ENCODE results near the gene PNPLA3.

The PNPLA3 gene

GRCh38 chr22:43922123-43922522 is 1.5 kb upstream of the PNPLA3 start:
- no peaks in the 10 kb centered on the region for H3K27me3 ChIP-seq (ENCODE audit: insufficient read depth, low read length, poor library complexity)
- no peaks in the 10 kb centered on the region for H3K9me3 ChIP-seq (ENCODE audit: insufficient read depth, low read length, severe bottlenecking)
- H3K36me3 ChIP-seq (ENCODE audit: insufficient read depth, low read length) = no peaks in the 10 kb centered on the region
- H4K20me1 ChIP-seq (ENCODE audit: insufficient read depth, low read length) = peaks cover 2% of the 10 kb centered on the region; the same call in 1 of the 2 replicates
- no peak overlapping the region for H2AFZ ChIP-seq (ENCODE audit: low read depth, low read length)
- ATAC-seq (ENCODE audit: insufficient read depth, low read depth) = no peak
- no peaks in the 10 kb centered on the region for H3K79me2 ChIP-seq (ENCODE audit: insufficient read depth, low read length)
- no peak for DNase-seq
- no peak overlapping the region for H3K4me3 ChIP-seq (ENCODE audit: low read depth in 1 of 2, low read length in 2 of 2)
- TF ChIP-seq CTCF (IDR thresholded peaks at IDR 0.05; ENCODE audit: borderline replicate concordance, extremely low read depth, low read length, poor library complexity, severe bottlenecking) = no peak
- TF ChIP-seq EZH2 (IDR thresholded peaks at IDR 0.05; ENCODE audit: borderline replicate concordance, low read depth, low read length, severe bottlenecking) = no peak
- no peak overlapping the region for H3K4me2 ChIP-seq (ENCODE audit: insufficient read depth, low read length)
- no peaks in the 10 kb centered on the region for H3K4me1 ChIP-seq (ENCODE audit: insufficient read depth, low read length)
- H3K27ac ChIP-seq (ENCODE audit: low read length) = no peak overlapping the region
- H3K9ac ChIP-seq (ENCODE audit: low read depth, low read length) = no peak overlapping the region

GRCh38 chr22:43923191-43923590 is 414 bp upstream of the PNPLA3 start:
- Histone ChIP-seq H3K79me2 (ENCODE audit: insufficient read depth, low read length) (no peaks in the 10 kb centered on the region), H4K20me1 (ENCODE audit: insufficient read depth, low read length) (peaks cover 2% of the 10 kb centered on the region; the same call in 1 of the 2 replicates), H3K27me3 (ENCODE audit: insufficient read depth, low read length, poor library complexity) (peaks cover 1% of the 10 kb centered on the region), H2AFZ (ENCODE audit: low read depth, low read length) (no peak overlapping the region), H3K4me3 (ENCODE audit: low read depth in 1 of 2, low read length in 2 of 2) (no peak overlapping the region), H3K36me3 (ENCODE audit: insufficient read depth, low read length) (no peaks in the 10 kb centered on the region), H3K4me2 (ENCODE audit: insufficient read depth, low read length) (no peak overlapping the region), H3K9ac (ENCODE audit: low read depth, low read length) (no peak overlapping the region), H3K27ac (ENCODE audit: low read length) (no peak overlapping the region), H3K9me3 (ENCODE audit: insufficient read depth, low read length, severe bottlenecking) (no peaks in the 10 kb centered on the region), H3K4me1 (ENCODE audit: insufficient read depth, low read length) (no peaks in the 10 kb centered on the region)
- DNase-seq (no peak), ATAC-seq (ENCODE audit: insufficient read depth, low read depth) (no peak)
- TF ChIP-seq CTCF (IDR thresholded peaks at IDR 0.05; ENCODE audit: borderline replicate concordance, extremely low read depth, low read length, poor library complexity, severe bottlenecking) (no peak), EZH2 (IDR thresholded peaks at IDR 0.05; ENCODE audit: borderline replicate concordance, low read depth, low read length, severe bottlenecking) (no peak)

GRCh38 chr22:43924877-43925276 is 1.3 kb downstream of the PNPLA3 start:
- H3K9me3 ChIP-seq (ENCODE audit: insufficient read depth, low read length, severe bottlenecking) = no peaks in the 10 kb centered on the region
- H3K4me1 ChIP-seq (ENCODE audit: insufficient read depth, low read length) = no peaks in the 10 kb centered on the region
- TF ChIP-seq CTCF (IDR thresholded peaks at IDR 0.05; ENCODE audit: borderline replicate concordance, extremely low read depth, low read length, poor library complexity, severe bottlenecking) = no peak
- TF ChIP-seq EZH2 (IDR thresholded peaks at IDR 0.05; ENCODE audit: borderline replicate concordance, low read depth, low read length, severe bottlenecking) = no peak
- no peak overlapping the region for H2AFZ ChIP-seq (ENCODE audit: low read depth, low read length)
- no peak overlapping the region for H3K9ac ChIP-seq (ENCODE audit: low read depth, low read length)
- peaks cover 5% of the 10 kb centered on the region for H3K27me3 ChIP-seq (ENCODE audit: insufficient read depth, low read length, poor library complexity)
- H3K4me2 ChIP-seq (ENCODE audit: insufficient read depth, low read length) = no peak overlapping the region
- no peak overlapping the region for H3K4me3 ChIP-seq (ENCODE audit: low read depth in 1 of 2, low read length in 2 of 2)
- H3K36me3 ChIP-seq (ENCODE audit: insufficient read depth, low read length) = no peaks in the 10 kb centered on the region
- H3K27ac ChIP-seq (ENCODE audit: low read length) = no peak overlapping the region
- DNase-seq (no peak), ATAC-seq (ENCODE audit: insufficient read depth, low read depth) (no peak)
- no peaks in the 10 kb centered on the region for H3K79me2 ChIP-seq (ENCODE audit: insufficient read depth, low read length)
- H4K20me1 ChIP-seq (ENCODE audit: insufficient read depth, low read length) = no peaks in the 10 kb centered on the region

Data from DND-41 (cell line).